Measurements from ENCODE around the gene PPHLN1.

The PPHLN1 gene

DNA sequence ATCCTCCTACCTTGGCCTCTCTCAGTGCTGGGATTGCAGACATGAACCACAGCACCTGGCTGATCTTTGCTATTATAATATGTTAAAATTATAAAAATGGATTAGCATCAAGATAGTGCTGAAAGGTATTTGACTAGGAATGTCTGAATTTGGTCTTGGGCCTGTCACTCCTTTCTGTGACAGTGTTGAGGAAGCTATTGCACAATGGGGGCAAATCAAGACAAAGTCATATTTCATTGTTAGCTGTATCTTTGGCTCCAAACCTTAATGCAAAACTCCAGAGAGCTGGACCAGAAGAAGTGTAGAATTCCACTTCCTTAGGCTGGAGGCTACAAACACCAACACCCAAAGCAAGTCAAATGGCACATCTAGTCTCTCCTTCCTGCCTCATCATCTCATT is 42.2 kb upstream of the PPHLN1 start:
- TF ChIP-seq, protein P1, sequence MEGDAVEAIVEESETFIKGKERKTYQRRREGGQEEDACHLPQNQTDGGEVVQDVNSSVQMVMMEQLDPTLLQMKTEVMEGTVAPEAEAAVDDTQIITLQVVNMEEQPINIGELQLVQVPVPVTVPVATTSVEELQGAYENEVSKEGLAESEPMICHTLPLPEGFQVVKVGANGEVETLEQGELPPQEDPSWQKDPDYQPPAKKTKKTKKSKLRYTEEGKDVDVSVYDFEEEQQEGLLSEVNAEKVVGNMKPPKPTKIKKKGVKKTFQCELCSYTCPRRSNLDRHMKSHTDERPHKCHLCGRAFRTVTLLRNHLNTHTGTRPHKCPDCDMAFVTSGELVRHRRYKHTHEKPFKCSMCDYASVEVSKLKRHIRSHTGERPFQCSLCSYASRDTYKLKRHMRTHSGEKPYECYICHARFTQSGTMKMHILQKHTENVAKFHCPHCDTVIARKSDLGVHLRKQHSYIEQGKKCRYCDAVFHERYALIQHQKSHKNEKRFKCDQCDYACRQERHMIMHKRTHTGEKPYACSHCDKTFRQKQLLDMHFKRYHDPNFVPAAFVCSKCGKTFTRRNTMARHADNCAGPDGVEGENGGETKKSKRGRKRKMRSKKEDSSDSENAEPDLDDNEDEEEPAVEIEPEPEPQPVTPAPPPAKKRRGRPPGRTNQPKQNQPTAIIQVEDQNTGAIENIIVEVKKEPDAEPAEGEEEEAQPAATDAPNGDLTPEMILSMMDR (conservative IDR thresholded peaks at IDR 0.05; ENCODE audit: low read length), result no peak
- DNase-seq (ENCODE audit: low read depth), result no peak
- no peak overlapping the region for H3K4me3 ChIP-seq (ENCODE audit: low read length)

DNA sequence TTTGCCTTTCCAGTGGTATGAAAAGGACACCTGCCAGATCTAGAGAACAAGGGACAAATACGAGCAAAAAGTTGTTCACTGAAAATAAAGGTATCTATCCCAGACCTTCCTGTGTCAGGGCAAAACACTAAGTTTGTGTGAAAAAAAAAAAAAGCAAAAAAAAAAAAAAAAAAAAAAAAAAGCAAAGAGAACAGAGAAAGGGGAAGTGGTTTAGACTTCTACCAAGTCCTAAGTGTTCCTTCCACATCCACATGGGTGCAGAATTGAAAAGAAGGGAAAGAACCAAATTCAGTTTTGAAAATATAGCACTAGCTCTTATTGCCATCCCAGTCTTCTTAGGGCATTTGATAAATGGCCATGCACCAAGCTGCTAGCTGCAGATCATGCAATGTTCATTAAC is 41.8 kb upstream of the PPHLN1 start:
- H3K4me3 ChIP-seq (ENCODE audit: low read length), result no peak overlapping the region
- TF ChIP-seq, protein P1 (conservative IDR thresholded peaks at IDR 0.05; ENCODE audit: low read length), result no peak
- no peak for DNase-seq (ENCODE audit: low read depth)

DNA sequence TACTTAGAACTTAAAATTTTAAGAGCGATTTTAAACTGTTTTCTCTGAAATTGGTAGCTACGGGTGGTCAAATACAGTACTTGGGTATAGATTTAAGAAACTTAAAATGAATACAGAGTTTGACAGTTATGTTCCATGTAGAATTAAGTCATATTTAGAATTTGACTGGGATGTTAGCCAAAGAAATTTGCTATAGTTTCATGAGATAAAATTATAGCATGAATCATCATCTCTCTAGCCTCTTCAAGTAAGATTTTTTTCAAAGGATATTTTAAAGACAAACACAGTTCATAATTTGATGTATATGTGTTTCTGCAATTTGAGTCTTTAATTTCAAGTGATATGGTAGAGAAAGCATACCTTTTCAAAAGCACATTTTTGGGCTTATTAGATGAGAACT is 41.1 kb upstream of the PPHLN1 start:
- no peak for DNase-seq (ENCODE audit: low read depth)
- TF ChIP-seq, protein P1 (conservative IDR thresholded peaks at IDR 0.05; ENCODE audit: low read length), result no peak
- no peak overlapping the region for H3K4me3 ChIP-seq (ENCODE audit: low read length)

DNA sequence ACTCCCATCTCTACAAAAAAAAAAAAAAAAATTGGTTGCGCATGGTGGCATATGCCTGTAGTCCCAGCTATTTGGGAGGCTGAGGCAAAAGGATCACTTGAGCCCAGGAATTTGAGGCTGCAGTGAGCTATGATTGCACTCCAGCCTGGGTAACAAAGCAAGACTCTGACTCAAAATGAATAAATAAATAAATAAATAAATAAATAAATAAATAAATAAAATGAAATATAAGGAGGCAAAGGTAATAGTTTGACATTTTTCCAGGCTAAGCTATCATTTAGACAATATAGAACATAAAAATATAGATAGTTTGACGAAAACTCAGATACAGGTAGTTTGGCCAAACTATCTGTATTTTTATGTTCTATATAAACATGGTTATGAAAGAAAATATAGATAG is 40.5 kb upstream of the PPHLN1 start:
- TF ChIP-seq, protein P1 (conservative IDR thresholded peaks at IDR 0.05; ENCODE audit: low read length), result no peak
- DNase-seq (ENCODE audit: low read depth), result no peak
- no peak overlapping the region for H3K4me3 ChIP-seq (ENCODE audit: low read length)

DNA sequence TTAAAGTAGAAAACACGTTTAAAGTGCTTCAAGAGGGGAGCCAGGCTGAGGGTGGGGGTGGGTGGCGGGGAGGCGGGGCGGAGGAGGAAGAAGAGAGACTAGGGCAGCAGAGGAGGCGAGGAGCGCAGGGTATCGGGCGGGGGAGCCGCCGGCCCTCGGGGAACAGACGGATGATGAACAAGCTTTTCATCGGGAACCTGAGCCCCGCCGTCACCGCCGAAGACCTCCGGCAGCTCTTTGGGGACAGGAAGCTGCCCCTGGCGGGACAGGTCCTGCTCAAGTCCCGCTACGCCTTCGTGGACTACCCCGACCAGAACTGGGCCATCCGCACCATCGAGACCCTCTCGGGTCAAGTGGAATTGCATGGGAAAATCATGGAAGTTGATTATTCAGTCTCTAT is 39.2 kb upstream of the PPHLN1 start:
- DNase-seq (ENCODE audit: low read depth), result no peak
- TF ChIP-seq, protein P1 (conservative IDR thresholded peaks at IDR 0.05; ENCODE audit: low read length), result no peak

DNA sequence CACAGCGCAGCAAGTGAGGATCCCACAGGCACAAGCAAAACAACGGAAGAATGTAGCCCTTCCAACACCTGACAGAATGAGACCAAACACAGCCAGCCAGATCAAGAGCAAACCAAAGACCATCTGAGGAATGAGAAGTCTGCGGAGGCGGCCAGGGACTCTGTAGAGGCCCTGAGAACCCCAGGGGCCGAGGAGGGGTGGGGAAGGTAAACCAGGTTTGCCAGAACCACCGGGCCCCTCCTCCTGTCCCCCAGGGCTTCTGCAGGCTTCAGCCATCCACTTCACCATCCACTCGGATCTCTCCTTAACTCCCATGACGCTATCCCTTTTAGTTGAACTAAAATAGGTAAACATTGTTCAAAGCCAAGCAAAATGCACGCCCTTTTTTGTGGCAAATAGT is 37.4 kb upstream of the PPHLN1 start:
- TF ChIP-seq, protein P1 (conservative IDR thresholded peaks at IDR 0.05; ENCODE audit: low read length), result no peak
- no peak for DNase-seq (ENCODE audit: low read depth)

More for the DNA sequence above, 39.2 kb upstream of the PPHLN1 start:
- no peak overlapping the region for H3K4me3 ChIP-seq (ENCODE audit: low read length)

DNA sequence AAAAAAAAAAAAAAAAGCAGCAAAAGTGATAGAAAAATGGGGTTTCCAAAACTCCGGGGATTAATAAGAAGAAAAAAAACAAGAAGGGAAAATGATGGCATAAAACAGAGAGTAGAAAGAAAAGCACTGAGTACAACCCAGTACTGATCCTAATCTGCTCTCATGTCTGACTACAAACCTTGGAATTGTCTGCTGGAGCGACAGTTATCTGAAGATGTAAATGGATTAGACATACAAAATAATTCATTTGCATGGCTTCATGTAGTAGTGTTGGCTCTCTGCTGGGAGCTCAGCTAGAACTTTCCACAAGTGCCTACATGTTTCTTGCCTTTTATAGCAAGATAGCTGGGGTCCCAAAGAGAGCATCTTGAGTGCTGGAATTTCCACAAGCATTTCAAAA is 34.3 kb upstream of the PPHLN1 start:
- no peak overlapping the region for H3K4me3 ChIP-seq (ENCODE audit: low read length)
- TF ChIP-seq, protein P1 (conservative IDR thresholded peaks at IDR 0.05; ENCODE audit: low read length), result no peak
- no peak for DNase-seq (ENCODE audit: low read depth)

More for the DNA sequence above, 37.4 kb upstream of the PPHLN1 start:
- no peak overlapping the region for H3K4me3 ChIP-seq (ENCODE audit: low read length)
